HG03354 (cell line): Measurements from ENCODE around the gene ACER3.
"Not testable (repeated sequence)": the region's sequence is repeated elsewhere in the genome, so short reads cannot be mapped to it uniquely, and the experiment has no call there.

Source experiments
- ATAC-seq: cut with Tn5 transposase; IDR thresholded peaks from one replicate; pipeline ENCODE4 v1.9.1; 2021; ENCODE audit warnings: mild to moderate bottlenecking; ENCODE audit not compliant: unreplicated experiment, poor library complexity, severe bottlenecking

The ACER3 gene

DNA sequence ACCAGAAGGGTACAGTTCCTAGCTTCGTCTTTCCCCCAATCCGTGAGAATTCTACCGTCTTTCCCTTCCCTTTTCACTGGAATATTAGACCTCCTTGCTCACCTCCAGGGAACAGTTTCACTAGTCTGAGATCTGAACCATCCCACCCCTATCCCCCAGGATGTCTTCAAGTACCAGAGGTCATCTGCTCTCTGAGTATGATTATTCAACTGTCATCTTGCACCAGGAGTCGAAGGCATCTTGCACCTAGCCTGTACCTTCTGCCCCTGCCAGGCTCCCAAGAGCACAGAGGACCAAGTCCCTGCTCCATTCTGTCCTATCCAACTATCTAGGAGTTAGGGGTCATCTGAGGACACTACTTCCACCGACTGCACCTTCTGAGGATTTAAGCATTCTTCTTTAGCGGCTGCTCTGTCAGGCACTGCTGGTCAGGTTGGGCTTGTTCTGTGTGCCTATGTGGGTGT lies 804 bp downstream of the ACER3 start:
- ATAC-seq = no peak

DNA sequence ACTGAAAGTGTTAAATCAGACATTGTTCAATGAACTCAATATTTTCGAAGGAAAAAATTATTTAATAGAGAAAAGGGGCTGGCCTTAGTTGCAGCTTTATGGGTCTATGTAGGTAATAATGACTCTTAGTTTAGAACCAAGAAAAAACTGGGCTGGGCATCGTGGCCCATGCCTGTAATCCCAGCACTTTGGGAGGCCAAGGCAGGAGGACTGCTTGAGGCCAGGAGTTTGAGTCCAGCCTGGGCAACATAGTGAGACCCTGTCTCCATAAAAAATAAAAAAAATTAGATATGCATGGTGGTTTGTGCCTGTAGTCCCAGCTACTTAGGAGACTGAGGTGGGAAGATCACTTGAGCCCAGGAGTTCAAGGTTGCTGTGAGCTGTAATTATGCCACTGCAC lies 2.1 kb downstream of the ACER3 start:
- not testable (repeated sequence) for ATAC-seq

DNA sequence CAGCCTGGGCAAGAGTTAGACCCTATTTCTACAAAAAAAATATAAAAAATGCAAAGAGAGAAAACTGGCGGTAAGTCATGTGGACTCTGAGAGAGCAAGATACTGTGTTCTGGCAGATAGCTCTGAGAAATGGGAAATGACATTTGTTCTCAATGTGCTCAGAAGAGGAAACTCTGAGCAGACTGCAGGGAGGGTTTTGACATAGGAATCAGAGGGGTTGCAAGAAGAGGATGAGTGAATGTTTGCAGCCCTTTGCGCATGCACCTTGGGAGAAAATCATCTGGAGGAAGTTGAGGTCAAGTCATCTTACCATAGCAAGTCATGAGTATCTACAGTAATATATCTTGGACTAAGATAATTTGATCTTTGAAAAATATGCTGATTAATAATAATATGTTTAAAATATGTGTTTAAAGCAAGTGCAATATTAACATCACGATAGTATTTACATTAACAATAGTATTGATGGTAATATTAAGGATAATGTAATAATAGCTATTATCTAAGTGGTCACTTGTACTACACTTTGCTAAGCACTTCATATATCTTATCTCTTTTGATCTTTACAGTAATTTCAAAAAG lies 2.6 kb downstream of the ACER3 start:
- ATAC-seq = no peak

DNA sequence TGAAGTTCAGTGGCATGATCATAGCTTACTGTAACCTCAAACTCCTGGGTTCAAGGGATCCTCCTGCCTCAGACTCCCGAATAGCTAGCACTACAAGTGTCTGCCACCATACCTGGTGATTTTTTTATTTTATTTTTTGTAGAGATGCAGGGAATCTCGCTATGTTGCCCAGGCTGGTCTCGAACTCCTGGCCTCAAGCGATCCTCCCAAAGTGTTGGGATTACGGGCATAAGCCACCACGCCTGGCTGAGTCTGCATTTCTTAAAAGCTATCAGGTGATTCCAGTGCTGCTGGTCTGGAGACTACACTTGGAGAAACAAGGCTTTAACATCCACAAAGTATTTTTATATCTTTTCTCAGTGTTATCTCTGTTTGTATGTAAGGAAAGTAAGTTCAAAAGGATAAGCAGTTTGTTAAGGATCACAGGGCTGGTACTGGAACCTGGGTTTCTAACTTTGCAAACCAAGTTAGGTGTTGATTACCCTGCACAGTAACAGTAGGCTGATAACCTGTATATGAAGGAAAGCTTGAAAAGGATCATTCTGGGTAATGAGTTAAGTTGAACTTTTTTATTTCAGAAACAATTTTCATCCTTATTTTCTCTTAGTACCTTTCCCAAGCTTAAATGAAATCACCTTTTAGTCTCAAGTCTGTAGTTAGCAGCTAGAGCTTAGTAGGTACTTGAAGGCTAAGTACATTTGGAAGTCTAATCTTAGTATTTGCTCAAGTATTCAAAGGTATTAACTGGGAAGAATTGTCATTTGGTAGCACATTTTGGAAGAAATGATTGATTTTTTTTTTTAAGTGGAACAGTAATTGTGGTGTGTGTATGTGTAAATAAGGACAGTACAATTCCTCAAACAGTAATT lies 12.5 kb downstream of the ACER3 start:
- ATAC-seq = no peak

DNA sequence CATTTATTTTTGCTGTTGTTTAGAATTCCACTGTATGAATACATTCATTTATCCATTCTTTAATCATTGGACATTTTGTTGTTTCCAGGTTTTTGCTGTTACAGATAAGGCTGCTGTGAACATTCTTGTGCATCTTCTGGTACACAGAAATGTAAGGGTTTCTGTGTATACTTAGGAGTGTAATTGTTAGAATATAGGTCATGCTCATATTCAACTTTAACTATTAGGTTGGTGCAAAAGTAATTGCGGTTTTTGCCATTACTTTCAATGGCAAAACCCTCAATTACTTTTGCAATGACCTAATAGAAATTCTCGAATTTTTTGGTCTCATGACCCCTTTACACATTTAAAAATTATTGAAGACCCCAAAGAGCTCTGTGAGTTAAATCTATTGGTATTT lies 17.3 kb downstream of the ACER3 start:
- no peak for ATAC-seq

DNA sequence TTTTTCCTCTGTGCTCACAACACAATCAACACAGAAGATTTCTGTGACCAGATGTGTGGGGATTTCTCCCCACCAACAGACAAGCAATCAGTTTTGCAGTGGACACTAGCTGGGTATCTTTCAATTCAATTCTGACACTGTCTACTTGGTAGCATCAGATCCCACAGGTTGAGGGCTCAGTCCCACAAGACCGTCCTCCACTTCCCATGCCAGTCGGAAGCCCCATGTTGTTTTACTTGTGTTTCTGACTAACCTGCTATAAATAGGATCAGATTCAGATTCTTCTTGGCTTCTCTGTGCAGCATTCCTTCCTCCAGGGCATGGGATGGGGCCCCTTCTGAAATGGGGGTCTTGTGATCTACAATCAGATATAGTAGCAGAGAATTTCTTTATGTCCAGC lies 19.6 kb downstream of the ACER3 start:
- ATAC-seq = no peak

DNA sequence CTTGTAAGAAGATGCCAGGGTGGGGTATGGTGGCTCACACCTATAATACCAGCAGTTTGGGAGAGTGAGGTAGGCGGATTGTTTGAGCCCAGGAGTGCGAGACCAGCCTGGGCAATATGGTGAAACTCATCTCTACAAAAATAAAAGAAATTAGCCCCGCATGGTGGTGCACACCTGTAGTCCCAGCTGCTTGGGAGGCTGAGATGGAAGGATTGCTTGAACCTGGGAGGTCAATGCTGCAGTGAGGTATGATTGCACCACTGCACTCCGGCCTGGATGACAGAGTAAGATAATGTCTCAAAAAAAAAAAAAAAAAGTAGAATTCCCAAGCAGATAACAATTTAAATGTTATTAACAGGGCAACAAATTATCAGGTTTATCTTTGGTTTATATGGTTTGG lies 20.2 kb downstream of the ACER3 start:
- no peak for ATAC-seq

DNA sequence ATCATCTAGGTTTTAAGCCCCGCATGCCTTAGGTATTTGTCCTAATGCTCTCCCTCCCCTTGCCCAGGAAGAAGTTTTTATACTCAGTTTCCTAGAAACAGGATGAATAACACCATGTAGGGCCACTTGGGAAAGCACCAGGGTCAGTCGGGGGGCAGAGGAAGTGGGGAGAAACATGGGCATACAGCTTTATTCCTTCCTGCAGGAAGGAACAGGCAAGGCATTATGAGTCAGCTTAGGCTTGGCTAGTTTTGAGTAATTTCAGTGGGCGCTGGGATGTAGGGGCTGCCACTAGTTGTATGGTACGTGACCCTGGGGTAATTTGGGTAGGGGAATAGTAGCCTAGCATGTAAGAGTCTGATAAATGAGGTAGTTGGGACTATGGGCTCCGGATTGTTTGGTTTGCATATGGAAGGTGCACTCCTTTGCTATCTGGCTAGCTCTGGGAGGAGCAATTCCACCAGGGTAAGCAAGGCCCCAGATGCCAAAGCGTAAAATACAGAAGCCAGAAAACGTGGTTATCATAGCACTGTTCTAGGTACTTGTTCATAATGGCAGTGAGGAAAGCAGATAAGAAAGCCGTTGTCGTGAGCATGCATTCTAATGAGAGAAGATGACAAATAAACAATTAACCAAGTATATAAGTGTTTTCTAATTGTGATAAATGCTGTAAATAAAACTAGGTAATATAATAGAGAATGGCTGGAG lies 24.8 kb downstream of the ACER3 start:
- ATAC-seq = no peak

DNA sequence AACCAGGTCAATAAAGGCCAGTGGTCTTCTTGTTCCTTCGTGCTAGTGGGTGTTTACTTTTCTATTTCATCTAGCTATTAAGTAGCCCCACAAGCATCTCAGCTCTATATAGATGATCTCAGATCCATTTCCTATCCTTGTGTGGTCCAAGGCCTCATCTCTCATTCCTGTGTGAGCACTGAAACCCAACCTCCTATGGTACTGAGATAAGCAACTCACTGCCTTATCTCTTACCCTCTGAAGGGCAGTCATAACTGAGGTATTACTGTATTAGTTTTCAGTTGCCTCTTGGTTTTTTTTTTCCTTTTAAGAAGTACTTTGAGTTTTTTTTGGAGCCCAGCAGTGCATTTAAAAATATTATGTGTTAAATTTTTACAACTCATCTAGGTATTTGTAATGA lies 28.3 kb downstream of the ACER3 start:
- no peak for ATAC-seq

DNA sequence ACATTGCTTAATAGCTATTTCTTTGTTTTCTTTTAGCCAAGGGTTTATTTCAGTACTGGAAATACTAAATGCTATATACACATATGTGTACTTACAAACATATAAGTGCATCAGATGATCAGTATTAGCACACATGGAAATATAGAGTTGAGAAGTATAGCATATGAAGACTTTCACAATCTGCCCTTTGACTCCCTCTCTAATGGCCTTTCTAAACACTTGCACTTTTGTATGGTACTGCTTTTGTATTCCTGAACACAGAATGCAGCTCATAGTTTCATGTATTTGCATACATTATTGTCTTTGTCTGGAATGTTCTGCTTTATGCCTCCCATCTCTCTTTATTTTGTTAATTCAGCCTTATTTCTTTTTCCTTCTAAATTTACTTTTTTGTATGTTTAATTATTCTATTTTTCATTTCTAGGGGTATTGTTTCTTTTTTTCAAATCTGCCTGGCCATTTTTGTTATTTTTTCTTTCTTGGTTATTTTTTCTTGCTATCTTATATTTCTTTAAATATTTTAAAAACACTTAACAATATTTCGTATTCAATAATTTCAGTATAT lies 28.8 kb downstream of the ACER3 start:
- no peak for ATAC-seq

DNA sequence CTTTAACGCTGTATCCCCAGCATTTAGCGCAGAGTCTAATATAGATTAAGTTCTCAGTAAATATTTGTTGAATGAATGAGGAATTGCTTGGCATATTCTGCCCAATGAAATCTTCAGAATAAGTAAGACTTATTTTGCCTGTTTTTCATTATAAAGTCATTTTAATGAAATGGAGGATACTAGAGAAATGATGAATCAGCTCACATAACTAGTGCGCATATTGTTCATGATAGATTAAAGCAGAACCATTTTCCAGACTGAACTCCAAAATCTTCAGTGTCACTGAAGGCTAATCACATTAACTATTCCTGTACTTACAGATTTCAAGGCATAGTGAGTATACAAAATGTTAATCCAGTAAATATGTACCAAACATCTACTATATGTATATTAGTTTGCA lies 29.6 kb downstream of the ACER3 start:
- no peak for ATAC-seq

DNA sequence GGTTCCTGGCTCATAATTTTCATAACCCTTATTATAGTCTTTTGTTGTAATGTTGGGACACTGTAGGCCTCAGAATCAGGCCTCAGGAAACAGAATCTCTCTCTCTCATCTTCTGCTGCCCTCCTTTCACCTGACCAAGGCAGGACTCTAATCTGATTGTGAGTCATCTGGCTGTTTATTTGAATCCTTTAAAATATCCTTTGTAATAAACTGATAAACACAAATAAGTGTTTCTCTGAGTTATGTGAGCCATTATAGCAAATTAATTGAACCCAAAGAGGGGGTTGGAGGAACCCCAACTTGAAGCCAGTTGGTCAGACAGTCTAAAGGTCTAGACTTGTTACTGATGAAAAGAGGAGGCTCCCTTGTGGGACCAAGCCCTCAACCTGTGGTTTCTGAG lies 30.6 kb downstream of the ACER3 start:
- no peak for ATAC-seq

DNA sequence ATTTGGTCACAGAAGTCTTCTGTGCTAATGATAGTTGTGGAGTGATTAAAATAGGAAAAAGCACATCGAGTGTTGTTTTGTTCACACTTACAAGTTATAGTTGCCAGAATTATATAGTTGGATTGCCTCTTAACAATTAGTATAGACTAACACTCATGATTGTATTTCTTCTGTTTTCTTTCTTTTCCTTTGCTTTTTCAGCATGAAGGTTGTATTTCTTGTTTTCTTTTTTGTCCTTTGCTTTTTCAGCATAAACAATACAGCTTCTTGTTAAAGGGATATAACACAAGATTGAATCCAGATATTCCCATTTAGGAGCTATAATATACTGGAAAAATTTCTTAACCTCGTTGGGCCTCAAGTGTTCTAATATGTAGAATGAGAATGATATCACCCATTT lies 31.1 kb downstream of the ACER3 start:
- ATAC-seq = no peak

DNA sequence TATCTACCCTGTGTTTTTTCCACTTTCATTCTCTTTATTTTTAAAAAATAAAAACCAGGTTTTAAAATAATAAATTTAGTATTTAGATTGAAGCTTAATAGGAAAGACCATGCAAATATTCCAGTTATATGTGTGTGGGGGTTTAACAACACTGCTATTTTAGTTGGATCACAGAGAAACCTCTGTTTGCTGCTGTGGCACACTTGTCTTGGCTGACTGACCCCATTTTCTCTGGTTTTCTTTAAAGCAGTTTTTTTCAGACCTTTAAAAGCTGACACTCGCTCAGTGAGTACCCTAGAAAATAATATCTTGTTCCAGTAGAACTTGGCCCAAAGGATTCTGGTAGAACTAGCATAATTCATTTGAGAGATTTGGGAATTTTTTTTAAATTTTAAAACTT lies 31.6 kb downstream of the ACER3 start:
- no peak for ATAC-seq

DNA sequence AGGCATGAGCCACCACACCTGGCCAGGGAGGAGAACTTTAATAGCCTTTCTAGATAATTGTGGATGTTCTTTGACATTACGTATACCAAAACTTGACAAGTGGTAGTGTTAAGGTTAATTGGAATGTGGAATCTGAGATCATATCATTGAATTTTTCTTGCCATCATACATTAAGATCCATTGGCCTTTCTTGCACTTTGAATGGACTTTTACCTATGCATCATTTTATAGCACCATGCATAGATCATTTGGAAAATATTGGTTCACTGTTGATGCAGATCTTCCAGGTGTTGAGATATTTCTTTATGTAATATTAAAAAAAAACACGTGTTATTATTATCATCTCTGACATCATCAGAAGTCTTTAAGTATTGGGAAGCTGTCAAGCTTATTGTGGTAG lies 36.5 kb downstream of the ACER3 start:
- no peak for ATAC-seq

DNA sequence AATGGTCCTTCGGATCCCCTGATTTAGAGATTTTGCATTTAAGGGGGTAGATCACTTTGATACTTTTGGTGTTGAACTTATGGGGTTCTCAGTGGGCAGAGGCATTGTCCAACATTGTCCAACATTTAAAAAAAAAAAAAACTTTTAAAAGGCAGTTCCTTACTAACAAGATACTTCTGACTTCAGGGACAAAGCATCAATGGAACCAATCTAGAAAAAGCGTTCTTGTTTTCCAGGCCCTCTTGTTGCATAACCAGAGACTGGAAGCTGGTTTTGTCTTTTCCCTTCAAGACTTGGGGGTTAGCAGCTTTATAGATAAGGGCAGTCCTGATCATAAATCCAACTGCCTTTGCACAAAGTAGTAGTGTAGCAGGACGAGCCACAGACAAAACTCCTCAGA lies 40.4 kb downstream of the ACER3 start:
- no peak for ATAC-seq

DNA sequence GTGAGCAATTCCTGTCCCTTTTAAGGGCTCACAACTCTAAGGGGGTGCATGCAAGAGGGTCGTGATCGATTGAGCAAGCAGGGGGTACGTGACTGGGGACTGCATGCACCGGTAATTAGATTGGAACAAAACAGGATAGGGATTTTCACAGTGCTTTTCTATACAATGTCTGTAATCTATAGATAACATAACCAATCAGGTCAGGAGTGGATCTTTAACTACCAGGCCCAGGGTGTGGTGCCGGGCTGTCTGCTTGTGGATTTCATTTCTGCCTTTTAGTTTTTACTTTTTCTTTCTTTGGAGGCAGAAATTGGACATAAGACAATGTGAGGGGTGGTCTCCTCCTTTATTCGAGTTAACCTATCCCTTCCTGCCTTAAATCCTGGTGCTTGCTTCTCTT lies 40.9 kb downstream of the ACER3 start:
- ATAC-seq = not testable (repeated sequence)

DNA sequence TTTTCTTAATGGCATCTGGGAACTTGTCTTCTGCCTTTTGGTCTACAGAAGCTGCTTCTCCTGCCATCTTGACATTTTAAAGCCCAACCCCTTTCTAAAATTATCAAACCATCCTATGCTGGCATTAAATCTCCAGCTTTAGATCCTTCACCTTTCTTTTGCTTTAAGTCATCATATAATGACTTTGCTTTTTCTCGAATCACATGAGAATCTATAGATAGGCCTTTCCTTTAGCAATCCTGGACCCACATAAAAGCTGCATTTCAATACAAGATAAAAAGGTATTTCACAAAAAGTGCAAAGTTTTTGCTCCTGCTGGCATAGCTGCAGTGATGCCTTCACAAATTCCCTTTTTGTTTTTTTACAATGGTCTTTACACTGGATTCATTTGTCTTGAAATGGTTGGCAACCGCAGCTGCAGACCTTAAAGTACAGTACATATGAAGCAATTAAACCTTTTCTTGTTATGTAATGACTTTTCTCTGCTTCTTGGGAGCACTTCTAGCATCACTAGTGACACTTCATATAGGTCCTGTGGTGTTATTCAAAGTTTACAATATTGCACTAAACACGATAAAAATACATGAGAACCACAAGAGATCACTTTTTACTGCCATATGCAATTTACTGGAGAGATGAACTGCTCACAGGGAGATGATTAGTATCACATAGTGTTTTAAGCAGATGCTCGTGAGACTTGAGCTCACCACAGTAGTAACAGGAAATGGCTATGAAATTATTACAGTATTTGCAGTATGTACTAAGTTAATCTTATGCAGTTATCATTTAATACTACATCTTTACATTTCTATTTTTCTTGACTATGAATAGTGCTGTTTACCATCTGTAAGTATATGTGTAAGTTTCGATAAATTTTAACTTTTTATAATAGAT lies 41.6 kb downstream of the ACER3 start:
- ATAC-seq = no peak

DNA sequence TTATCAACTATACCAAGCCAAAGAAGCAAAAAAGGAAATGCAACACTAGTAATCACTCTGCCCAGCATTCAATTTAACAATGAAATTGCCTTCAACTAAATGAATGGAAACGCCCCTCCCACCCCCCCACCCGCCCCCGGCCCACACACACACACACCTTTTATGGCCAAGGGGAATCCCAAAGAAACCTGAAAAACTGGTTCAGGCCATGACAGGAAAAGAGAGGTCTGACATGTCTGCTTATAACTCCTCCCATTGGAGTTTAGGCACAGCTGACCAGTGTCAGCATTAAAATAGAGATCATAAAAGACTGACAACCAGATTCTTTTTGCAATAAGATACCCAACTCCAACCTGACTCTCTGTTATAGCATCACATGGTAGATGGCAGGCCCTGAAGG lies 42.6 kb downstream of the ACER3 start:
- no peak for ATAC-seq
